ENCODE measurements around the gene ZNF418.

ZNF418 gene

GRCh38 chr19:57961785-57962184 lies 26.6 kb upstream of the ZNF418 start:
- POLR2A ChIA-PET: interaction anchor here (0.7 kb wide), 1 partner anchor 34 kb away, joined by 4 read pairs; no protein-coding TSS in a partner anchor
- CTCF ChIA-PET: interaction anchor here (0.6 to 0.7 kb wide), 2 partner anchors 8 to 192 kb away, joined by 4 to 5 read pairs; no protein-coding TSS in a partner anchor
- Histone ChIP-seq H3K27ac (ENCODE audit: extremely low read depth, low read depth, low read length) (no peak overlapping the region), H3K4me1 (ENCODE audit: control insufficient read depth, insufficient read depth, low read length) (no peaks in the 10 kb centered on the region), H3K36me3 (ENCODE audit: control insufficient read depth in 2 of 2, insufficient read depth in 1 of 2, low read length in 2 of 2) (no peaks in the 10 kb centered on the region; a peak in 1 of 3 replicates), H3K4me3 (ENCODE audit: low read depth, low read length) (no peak overlapping the region), H3K9me3 (ENCODE audit: control insufficient read depth, insufficient read depth, low read depth, low read length) (no peaks in the 10 kb centered on the region; the same call in none of the 2 replicates)
- TF ChIP-seq ZNF473 (tag by site-specific recombination; IDR thresholded peaks at IDR 0.05): no peak
- no peak for TF ChIP-seq FEZF1 (tag by site-specific recombination; IDR thresholded peaks at IDR 0.05)
- TF ChIP-seq INSM2 (tag by site-specific recombination; IDR thresholded peaks at IDR 0.05): no peak
- TF ChIP-seq ZNF223 (tag by site-specific recombination; IDR thresholded peaks at IDR 0.05): no peak
- TF ChIP-seq KLF8 (tag by site-specific recombination; IDR thresholded peaks at IDR 0.05): no peak
- TF ChIP-seq ZNF19 (tag by site-specific recombination; IDR thresholded peaks at IDR 0.05; ENCODE audit: low read depth): no peak
- TF ChIP-seq ZNF394 (tag by site-specific recombination; IDR thresholded peaks at IDR 0.05; ENCODE audit: borderline replicate concordance): no peak
- TF ChIP-seq SP7 (tag by site-specific recombination; IDR thresholded peaks at IDR 0.05): no peak
- peak; percentile 98 for TF ChIP-seq PRDM1 (tag by site-specific recombination; IDR thresholded peaks at IDR 0.05)
- TF ChIP-seq ZNF37A (tag by site-specific recombination; IDR thresholded peaks at IDR 0.05): no peak
- TF ChIP-seq ZNF704 (tag by site-specific recombination; IDR thresholded peaks at IDR 0.05): no peak
- TF ChIP-seq ZFP41 (tag by site-specific recombination; IDR thresholded peaks at IDR 0.05; ENCODE audit: borderline replicate concordance): no peak
- TF ChIP-seq ZBTB20 (tag by site-specific recombination; IDR thresholded peaks at IDR 0.05): no peak
- 0 out of 2 replicates have a peak, but pooled peaks have one; percentile 15 for TF ChIP-seq ZNF560 (tag by site-specific recombination; IDR thresholded peaks at IDR 0.05; ENCODE audit: borderline replicate concordance)
- TF ChIP-seq ZNF366 (tag by site-specific recombination; conservative IDR thresholded peaks at IDR 0.05): 0 out of 2 replicates have a peak, but pooled peaks have one; percentile 21

- CTCF ChIA-PET: no interaction called here
- no peaks in the 10 kb centered on the region; the same call in 1 of the 2 replicates for H3K9me3 ChIP-seq (ENCODE audit: control insufficient read depth, insufficient read depth, low read depth, low read length)
- POLR2A ChIA-PET: no interaction called here
- TF ChIP-seq ZNF10 (tag by site-specific recombination; IDR thresholded peaks at IDR 0.05): no peak
- TF ChIP-seq ZNF626 (tag by site-specific recombination; IDR thresholded peaks at IDR 0.05): no peak
- TF ChIP-seq ZBTB44 (tag by site-specific recombination; IDR thresholded peaks at IDR 0.05): no peak
- no peak for TF ChIP-seq ZSCAN23 (tag by site-specific recombination; IDR thresholded peaks at IDR 0.05)
- TF ChIP-seq KLF7 (tag by site-specific recombination; IDR thresholded peaks at IDR 0.05; ENCODE audit: borderline replicate concordance): no peak
- no peak for TF ChIP-seq MZF1 (tag by site-specific recombination; IDR thresholded peaks at IDR 0.05; ENCODE audit: borderline replicate concordance)
- TF ChIP-seq, protein P1, sequence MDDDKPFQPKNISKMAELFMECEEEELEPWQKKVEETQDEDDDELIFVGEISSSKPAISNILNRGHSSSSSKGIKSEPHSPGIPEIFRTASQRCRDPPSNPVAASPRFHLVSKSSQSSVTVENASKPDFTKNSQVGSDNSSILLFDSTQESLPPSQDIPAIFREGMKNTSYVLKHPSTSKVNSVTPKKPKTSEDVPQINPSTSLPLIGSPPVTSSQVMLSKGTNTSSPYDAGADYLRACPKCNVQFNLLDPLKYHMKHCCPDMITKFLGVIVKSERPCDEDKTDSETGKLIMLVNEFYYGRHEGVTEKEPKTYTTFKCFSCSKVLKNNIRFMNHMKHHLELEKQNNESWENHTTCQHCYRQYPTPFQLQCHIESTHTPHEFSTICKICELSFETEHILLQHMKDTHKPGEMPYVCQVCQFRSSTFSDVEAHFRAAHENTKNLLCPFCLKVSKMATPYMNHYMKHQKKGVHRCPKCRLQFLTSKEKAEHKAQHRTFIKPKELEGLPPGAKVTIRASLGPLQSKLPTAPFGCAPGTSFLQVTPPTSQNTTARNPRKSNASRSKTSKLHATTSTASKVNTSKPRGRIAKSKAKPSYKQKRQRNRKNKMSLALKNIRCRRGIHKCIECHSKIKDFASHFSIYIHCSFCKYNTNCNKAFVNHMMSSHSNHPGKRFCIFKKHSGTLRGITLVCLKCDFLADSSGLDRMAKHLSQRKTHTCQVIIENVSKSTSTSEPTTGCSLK (tag by site-specific recombination; IDR thresholded peaks at IDR 0.05): no peak
- no peak for TF ChIP-seq ZNF585B (tag by site-specific recombination; IDR thresholded peaks at IDR 0.05)
- no peak for TF ChIP-seq ZNF274 (IDR thresholded peaks at IDR 0.05; ENCODE audit: low read length)
- TF ChIP-seq ZNF274 (tag by site-specific recombination; IDR thresholded peaks at IDR 0.05; ENCODE audit: borderline replicate concordance): no peak
- TF ChIP-seq ZBTB21 (tag by site-specific recombination; IDR thresholded peaks at IDR 0.05): no peak
- no peak for TF ChIP-seq ZNF302 (tag by site-specific recombination; IDR thresholded peaks at IDR 0.05; ENCODE audit: low read depth)
- TF ChIP-seq ZNF140 (tag by site-specific recombination; IDR thresholded peaks at IDR 0.05): no peak
- no peak for TF ChIP-seq ZNF704 (tag by site-specific recombination; IDR thresholded peaks at IDR 0.05)
- TF ChIP-seq ZNF623 (tag by site-specific recombination; IDR thresholded peaks at IDR 0.05): no peak
- no peak for TF ChIP-seq ZNF114 (tag by site-specific recombination; IDR thresholded peaks at IDR 0.05)
These were observed 19.8 kb upstream of the ZNF418 start for GRCh38 chr19:57954996-57955395.

More at GRCh38 chr19:57954996-57955395, 19.8 kb upstream of the ZNF418 start:
- no peaks in the 10 kb centered on the region for H3K4me1 ChIP-seq (ENCODE audit: control insufficient read depth, insufficient read depth, low read length)
- H3K36me3 ChIP-seq (ENCODE audit: control insufficient read depth in 2 of 2, insufficient read depth in 1 of 2, low read length in 2 of 2): no peaks in the 10 kb centered on the region; a peak in 1 of 3 replicates
- no peak overlapping the region for H3K27ac ChIP-seq (ENCODE audit: extremely low read depth, low read depth, low read length)
- no peak overlapping the region for H3K4me3 ChIP-seq (ENCODE audit: low read depth, low read length)
